ENCODE data around the gene NELL1. TPM values are rescaled to one million over a fixed set of nuclear protein-coding genes. Genes with fewer than 3 reads are reported as not detected.

Gene NELL1
- total RNA-seq, 2 experiments from 2014 or later = not detected

DNA sequence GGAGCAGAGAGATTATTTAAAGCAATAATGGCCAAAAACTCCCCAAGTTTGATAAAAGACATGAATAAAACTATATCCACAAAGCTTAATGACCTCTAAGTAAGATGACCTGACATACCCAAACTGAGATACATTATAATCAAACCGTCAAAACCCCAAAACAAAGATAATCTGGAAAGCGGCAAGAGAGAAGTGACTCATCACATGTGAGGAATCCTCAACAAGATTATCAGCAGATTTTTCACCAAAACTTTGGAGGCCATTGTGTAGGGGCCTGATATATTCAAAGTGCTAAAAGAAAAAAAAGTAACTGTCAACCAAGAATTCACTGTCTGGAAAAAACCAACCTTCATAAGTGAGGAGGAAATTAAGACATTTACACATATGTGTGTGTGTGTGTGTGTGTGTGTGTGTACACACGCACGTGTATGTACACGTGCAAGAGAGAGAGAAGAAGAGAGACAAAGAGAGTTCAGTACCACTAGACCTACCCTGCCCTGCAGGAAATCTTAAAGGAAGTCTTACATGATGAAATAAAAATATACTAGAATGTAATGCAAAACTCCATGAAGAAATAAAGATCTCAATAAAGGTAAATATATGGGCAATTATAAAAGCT is 752.4 kb downstream of the NELL1 start:
- no peaks in the 10 kb centered on the region for H3K36me3 ChIP-seq (ENCODE audit: insufficient read depth, low read length)
- H3K27me3 ChIP-seq (ENCODE audit: control insufficient read depth in 1 of 2, insufficient read depth in 2 of 2, low read length in 2 of 2) = no peaks in the 10 kb centered on the region
- H3K4me1 Mint-ChIP-seq (ENCODE audit: low read depth) = no peaks in the 10 kb centered on the region
- no peaks in the 10 kb centered on the region for H3K4me1 ChIP-seq (ENCODE audit: insufficient read depth, low read length)
- no peak overlapping the region for H3K4me3 Mint-ChIP-seq
- H3K9me3 ChIP-seq (ENCODE audit: control insufficient read depth in 1 of 2, insufficient read depth in 1 of 2, low read length in 2 of 2) = peaks cover 5 to 6% of the 10 kb centered on the region in 2 experiments
- POLR2A ChIA-PET = no interaction called here
- no peak overlapping the region for H3K27ac Mint-ChIP-seq
- TF ChIP-seq, protein P1, sequence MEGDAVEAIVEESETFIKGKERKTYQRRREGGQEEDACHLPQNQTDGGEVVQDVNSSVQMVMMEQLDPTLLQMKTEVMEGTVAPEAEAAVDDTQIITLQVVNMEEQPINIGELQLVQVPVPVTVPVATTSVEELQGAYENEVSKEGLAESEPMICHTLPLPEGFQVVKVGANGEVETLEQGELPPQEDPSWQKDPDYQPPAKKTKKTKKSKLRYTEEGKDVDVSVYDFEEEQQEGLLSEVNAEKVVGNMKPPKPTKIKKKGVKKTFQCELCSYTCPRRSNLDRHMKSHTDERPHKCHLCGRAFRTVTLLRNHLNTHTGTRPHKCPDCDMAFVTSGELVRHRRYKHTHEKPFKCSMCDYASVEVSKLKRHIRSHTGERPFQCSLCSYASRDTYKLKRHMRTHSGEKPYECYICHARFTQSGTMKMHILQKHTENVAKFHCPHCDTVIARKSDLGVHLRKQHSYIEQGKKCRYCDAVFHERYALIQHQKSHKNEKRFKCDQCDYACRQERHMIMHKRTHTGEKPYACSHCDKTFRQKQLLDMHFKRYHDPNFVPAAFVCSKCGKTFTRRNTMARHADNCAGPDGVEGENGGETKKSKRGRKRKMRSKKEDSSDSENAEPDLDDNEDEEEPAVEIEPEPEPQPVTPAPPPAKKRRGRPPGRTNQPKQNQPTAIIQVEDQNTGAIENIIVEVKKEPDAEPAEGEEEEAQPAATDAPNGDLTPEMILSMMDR (IDR thresholded peaks at IDR 0.05) = no peak
- ATAC-seq (ENCODE audit: poor library complexity) (no peak), DNase-seq (no peak)
- peaks cover 19% of the 10 kb centered on the region for H3K9me3 Mint-ChIP-seq
- H3K27ac ChIP-seq (ENCODE audit: low read depth in 1 of 2, low read length in 2 of 2) = no peak overlapping the region
- H3K4me3 ChIP-seq (ENCODE audit: low read length) = no peak overlapping the region
- H3K27me3 Mint-ChIP-seq = no peaks in the 10 kb centered on the region
- CTCF ChIA-PET = no interaction called here
- intact Hi-C loops (cut with DNase I, micrococcal nuclease) = no loop called here
- no peaks in the 10 kb centered on the region for H3K36me3 Mint-ChIP-seq (ENCODE audit: low read depth)

DNA sequence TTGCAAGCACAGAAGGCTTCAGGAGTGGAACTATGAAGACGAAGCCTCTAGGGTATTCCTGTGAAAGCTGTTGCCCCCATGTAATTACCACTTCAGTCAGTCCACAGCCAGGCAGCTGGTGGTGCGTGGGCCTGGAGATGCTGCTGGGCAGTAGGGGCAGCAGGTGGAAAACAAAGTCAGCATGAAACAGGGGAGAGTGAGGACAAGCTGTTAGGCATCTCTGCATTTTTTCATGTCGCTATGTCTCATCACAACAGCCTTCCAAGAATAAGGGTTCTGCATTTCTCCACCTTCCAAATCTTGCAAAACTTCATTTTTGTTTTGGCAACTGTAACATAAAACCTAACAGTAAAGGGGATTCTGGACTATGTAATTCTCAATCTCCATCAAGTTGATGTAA is 757.5 kb downstream of the NELL1 start:
- ChIA-PET CTCF (no interaction called here), POLR2A (no interaction called here)
- Histone ChIP-seq H3K36me3 (ENCODE audit: insufficient read depth, low read length) (no peaks in the 10 kb centered on the region), H3K4me3 (ENCODE audit: low read length) (no peak overlapping the region), H3K27me3 (ENCODE audit: control insufficient read depth in 1 of 2, insufficient read depth in 2 of 2, low read length in 2 of 2) (no peaks in the 10 kb centered on the region), H3K4me1 (ENCODE audit: insufficient read depth, low read length) (no peaks in the 10 kb centered on the region), H3K27ac (ENCODE audit: low read depth in 1 of 2, low read length in 2 of 2) (no peak overlapping the region), H3K9me3 (ENCODE audit: control insufficient read depth in 1 of 2, insufficient read depth in 1 of 2, low read length in 2 of 2) (peaks cover 6 to 7% of the 10 kb centered on the region in 2 experiments)
- ATAC-seq (ENCODE audit: poor library complexity) (no peak), DNase-seq (no peak)
- Mint-ChIP-seq H3K4me1 (ENCODE audit: low read depth) (no peaks in the 10 kb centered on the region), H3K36me3 (ENCODE audit: low read depth) (no peaks in the 10 kb centered on the region), H3K4me3 (no peak overlapping the region), H3K27me3 (no peaks in the 10 kb centered on the region), H3K9me3 (peaks cover 12% of the 10 kb centered on the region), H3K27ac (no peak overlapping the region)
- TF ChIP-seq, protein P1 (IDR thresholded peaks at IDR 0.05) = no peak
- intact Hi-C loops (cut with DNase I, micrococcal nuclease) = no loop called here

DNA sequence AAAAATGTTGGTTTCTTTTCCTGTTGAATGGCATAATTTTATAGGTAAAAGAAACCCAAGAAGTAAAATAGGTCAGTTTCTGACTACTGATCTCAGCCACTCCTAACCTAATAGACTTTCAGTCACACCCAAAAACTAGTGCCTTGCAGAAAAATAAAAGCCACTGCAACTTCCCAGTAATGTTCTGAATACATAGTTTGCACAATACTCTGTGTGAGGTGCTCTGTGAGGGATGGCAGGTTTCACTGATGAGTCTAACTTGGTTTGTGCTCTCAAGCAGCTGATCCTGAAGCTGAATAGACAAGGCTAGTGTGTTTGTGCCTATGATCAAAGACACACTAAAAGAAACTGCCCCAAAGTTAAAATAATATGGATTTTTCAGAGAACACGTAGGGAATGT is 758.3 kb downstream of the NELL1 start:
- H3K4me1 ChIP-seq (ENCODE audit: insufficient read depth, low read length) = no peaks in the 10 kb centered on the region
- H3K27me3 Mint-ChIP-seq = no peaks in the 10 kb centered on the region
- intact Hi-C loops (cut with DNase I, micrococcal nuclease) = no loop called here
- H3K4me3 Mint-ChIP-seq = no peak overlapping the region
- no peaks in the 10 kb centered on the region for H3K4me1 Mint-ChIP-seq (ENCODE audit: low read depth)
- no peak overlapping the region for H3K27ac ChIP-seq (ENCODE audit: low read depth in 1 of 2, low read length in 2 of 2)
- H3K27me3 ChIP-seq (ENCODE audit: control insufficient read depth in 1 of 2, insufficient read depth in 2 of 2, low read length in 2 of 2) = no peaks in the 10 kb centered on the region
- H3K9me3 Mint-ChIP-seq = peaks cover 12% of the 10 kb centered on the region
- ChIA-PET CTCF (no interaction called here), POLR2A (no interaction called here)
- TF ChIP-seq, protein P1 (IDR thresholded peaks at IDR 0.05) = no peak
- peaks cover 6 to 7% of the 10 kb centered on the region in 2 experiments for H3K9me3 ChIP-seq (ENCODE audit: control insufficient read depth in 1 of 2, insufficient read depth in 1 of 2, low read length in 2 of 2)
- no peaks in the 10 kb centered on the region for H3K36me3 Mint-ChIP-seq (ENCODE audit: low read depth)
- no peaks in the 10 kb centered on the region for H3K36me3 ChIP-seq (ENCODE audit: insufficient read depth, low read length)
- H3K27ac Mint-ChIP-seq = no peak overlapping the region
- H3K4me3 ChIP-seq (ENCODE audit: low read length) = no peak overlapping the region
- DNase-seq (no peak), ATAC-seq (ENCODE audit: poor library complexity) (no peak)
